HCT116 (cell line): ENCODE results near the gene ZBTB16. TPM values are rescaled to one million over a fixed set of nuclear protein-coding genes. Genes with fewer than 3 reads are reported as not detected.

Experiments
- ATAC-seq: fragments of 200-7000 bp; cut with Tn5 transposase; 2 replicates; pipeline ENCODE4 v1.9.1; 2020; ENCODE audit warnings: mild to moderate bottlenecking, moderate library complexity
- BruUV-seq: library from RNA; stranded (reverse); fragments of 400-500 nt; replicated peaks from 2 replicates; lab custom pipeline; 2021; lab: Mats Ljungman, UMichigan
- CTCF ChIA-PET: fragments of 300-600 bp; sonication (Branson Sonifier 250); formaldehyde crosslinking; loops from one replicate; lab custom pipeline; 2021; ENCODE audit warnings: antibody characterized with exemption; lab: Charles Lee
- POLR2A ChIA-PET: fragments of 300-600, 350-600 bp; sonication (Branson Sonifier 250); formaldehyde crosslinking; loops from one replicate; lab custom pipeline; 2021; ENCODE audit warnings: antibody characterized with exemption; lab: Charles Lee
- RAD21 ChIA-PET, 2 experiments: fragments of 300-600 bp; sonication (Branson Sonifier 250); formaldehyde crosslinking; loops; one replicate each; lab custom pipeline; 2023; ENCODE audit warnings: low total read pairs in 2 of 2; ENCODE audit not compliant: uncharacterized antibody in 2 of 2, unreplicated experiment in 2 of 2, low non-redundant PET in 1 of 2; lab: Charles Lee
- DNase-seq: peaks from one replicate; pipeline ENCODE4 v3.0.0-alpha.2; 2010; ENCODE audit warnings: low read depth, low spot score
- H2AFZ ChIP-seq: fragments of 200-600 bp; shearing (Covaris generic), sonication (generic); 2 replicates; pipeline ENCODE4 v1.6.1; 2017; ENCODE audit warnings: low read depth, mixed run types, mixed read lengths, antibody characterized with exemption, low read length; ENCODE audit not compliant: poor library complexity, severe bottlenecking
- H3K27ac ChIP-seq: 2 replicates; pipeline ENCODE4 v1.5.1; 2012; ENCODE audit warnings: low read depth, low read length
- H3K27me3 ChIP-seq: fragments of 200-600 bp; sonication (generic); 2 replicates; pipeline ENCODE4 v1.6.1; 2016; ENCODE audit warnings: mixed run types, low read length, mixed read lengths; ENCODE audit not compliant: insufficient read depth
- H3K36me3 ChIP-seq, 2 experiments: fragments of 200-500 bp in 1 of 2; fragments of 200-600 bp in 1 of 2; sonication (Bioruptor generic) in 1 of 2; sonication (generic) in 1 of 2; 2 replicates each; pipeline versions ENCODE4 v1.5.1 to v1.6.1; 2014 to 2016; ENCODE audit warnings: low read length in 2 of 2, inconsistent platforms in 1 of 2, mixed read lengths in 1 of 2, mixed run types in 1 of 2; ENCODE audit not compliant: insufficient read depth in 2 of 2, control insufficient read depth in 1 of 2
- H3K4me1 ChIP-seq, 2 experiments: fragments of 200-600 bp in 1 of 2; sonication (generic) in 1 of 2; 2 replicates each; pipeline versions ENCODE4 v1.5.1 to v1.6.1; 2012 to 2017; ENCODE audit warnings: low read length in 2 of 2, inconsistent platforms in 1 of 2, mild to moderate bottlenecking in 1 of 2, mixed read lengths in 1 of 2, mixed run types in 1 of 2, moderate library complexity in 1 of 2; ENCODE audit not compliant: insufficient read depth in 2 of 2, control insufficient read depth in 1 of 2
- H3K4me2 ChIP-seq: fragments of 200-600 bp; sonication (generic); 2 replicates; pipeline ENCODE4 v1.6.1; 2017; ENCODE audit warnings: mixed run types, low read length, mixed read lengths
- H3K4me3 ChIP-seq, 2 experiments: fragments of 200-600 bp in 1 of 2; sonication (generic) in 1 of 2; replicated peaks in 1 of 2; 2 replicates each; pipeline ENCODE4 v1.5.1; 2011 to 2016; ENCODE audit warnings: low read length in 2 of 2, control low read depth in 1 of 2, low read depth in 1 of 2, mild to moderate bottlenecking in 1 of 2, mixed read lengths in 1 of 2, mixed run types in 1 of 2
- H3K79me2 ChIP-seq: fragments of 200-600 bp; sonication (generic); 2 replicates; pipeline ENCODE4 v1.6.1; 2017; ENCODE audit warnings: mild to moderate bottlenecking, mixed run types, low read length, moderate library complexity, mixed read lengths; ENCODE audit not compliant: insufficient read depth
- H3K9ac ChIP-seq: fragments of 200-600 bp; sonication (generic); 2 replicates; pipeline ENCODE4 v1.6.1; 2016; ENCODE audit warnings: low read length, mixed read lengths
- H3K9me2 ChIP-seq: fragments of 200-600 bp; sonication (generic), shearing (Covaris generic); 2 replicates; pipeline ENCODE4 v1.6.1; 2017; ENCODE audit warnings: mixed run types, mild to moderate bottlenecking, moderate library complexity; ENCODE audit not compliant: insufficient read depth
- H3K9me3 ChIP-seq, 2 experiments: fragments of 200-500 bp in 1 of 2; fragments of 200-600 bp in 1 of 2; sonication (Bioruptor generic) in 1 of 2; sonication (generic) in 1 of 2; 2 replicates each; pipeline ENCODE4 v1.6.1; 2014 to 2017; ENCODE audit warnings: low read length in 2 of 2, mixed read lengths in 2 of 2, inconsistent platforms in 1 of 2, low read depth in 1 of 2, mild to moderate bottlenecking in 1 of 2, mixed run types in 1 of 2, moderate library complexity in 1 of 2; ENCODE audit not compliant: control insufficient read depth in 1 of 2, insufficient read depth in 1 of 2
- H4K20me1 ChIP-seq: fragments of 200-600 bp; sonication (generic), shearing (Covaris generic); 2 replicates; pipeline ENCODE4 v1.6.1; 2017; ENCODE audit warnings: mixed run types, mild to moderate bottlenecking, moderate library complexity; ENCODE audit not compliant: insufficient read depth
- CEBPB ChIP-seq: IDR thresholded peaks from 2 replicates; pipeline ENCODE4 v1.6.1; 2012; ENCODE audit warnings: low read depth
- ELF1 ChIP-seq: IDR thresholded peaks from 2 replicates; pipeline ENCODE4 v1.6.1; 2012; ENCODE audit warnings: low read depth, borderline replicate concordance
- EZH2phosphoT487 ChIP-seq: fragments of 200-600 bp; IDR thresholded peaks from 2 replicates; pipeline ENCODE4 v1.6.1; 2018; ENCODE audit warnings: antibody characterized with exemption, borderline replicate concordance
- FOSL1 ChIP-seq: IDR thresholded peaks from 2 replicates; pipeline ENCODE4 v1.6.1; 2012; ENCODE audit warnings: low read depth
- POLR2AphosphoS5 ChIP-seq: IDR thresholded peaks from 2 replicates; pipeline ENCODE4 v1.6.1; 2011; ENCODE audit warnings: mild to moderate bottlenecking, low read depth, low read length, moderate library complexity
- SP1 ChIP-seq: IDR thresholded peaks from 2 replicates; pipeline ENCODE4 v1.6.1; 2012; ENCODE audit warnings: low read depth
- TCF7L2 ChIP-seq: IDR thresholded peaks from 2 replicates; pipeline ENCODE4 v1.7.0; 2011; ENCODE audit warnings: borderline replicate concordance, inconsistent platforms; ENCODE audit not compliant: insufficient read depth, insufficient read length; ENCODE audit errors: extremely low read depth
- YY1 ChIP-seq: IDR thresholded peaks from 2 replicates; pipeline ENCODE4 v1.6.1; 2011; ENCODE audit warnings: low read length, low read depth, moderate library complexity, mild to moderate bottlenecking; ENCODE audit not compliant: insufficient replicate concordance; ENCODE audit errors: extremely low read depth
- ZFX ChIP-seq: fragments of 450-650 bp; IDR thresholded peaks from 2 replicates; pipeline ENCODE4 v1.6.1; 2017
- intact Hi-C: fragments of 100-400 bp; cut with micrococcal nuclease; formaldehyde crosslinking; loops from 2 replicates; pipeline ENCODE4 v1.10.0; 2022
- total RNA-seq: library from RNA; stranded (reverse); gene quantifications from one replicate; pipeline ENCODE4 v1.2.1, GENCODE V29; 2021; ENCODE audit not compliant: unreplicated experiment
- TF ChIP-seq, protein P1 (sequence below): IDR thresholded peaks from 2 replicates; pipeline ENCODE4 v1.6.1; 2012

ZBTB16 gene
- total RNA-seq, 1 experiment from 2014 or later: 0.30 TPM

DNA sequence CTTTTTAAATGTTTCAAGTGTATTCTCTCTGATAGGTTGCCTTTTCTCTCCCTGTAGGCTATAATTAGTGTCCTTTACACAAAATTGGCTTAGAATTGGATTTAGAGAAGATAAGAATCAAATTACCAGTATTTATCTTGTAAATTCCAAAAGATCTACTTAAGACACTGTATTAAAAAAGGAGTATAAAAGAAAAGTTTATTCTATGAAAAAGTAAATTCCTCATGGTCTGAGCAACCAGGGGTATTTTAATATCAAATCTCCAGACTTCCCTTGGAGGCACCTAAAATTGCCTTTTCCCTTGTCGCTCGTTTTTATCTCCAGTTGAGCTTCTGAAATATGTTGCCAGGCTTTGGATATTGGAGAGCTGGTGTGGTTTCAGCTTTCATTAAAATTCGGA, 36.4 kb downstream of the ZBTB16 start:
- ChIA-PET POLR2A (no interaction called here), CTCF (no interaction called here), RAD21 (no interaction called here)
- Histone ChIP-seq H4K20me1 (no peaks in the 10 kb centered on the region), H3K9me2 (no peaks in the 10 kb centered on the region), H3K36me3 (no peaks in the 10 kb centered on the region), H3K27me3 (peaks cover 48% of the 10 kb centered on the region), H3K9ac (no peak overlapping the region), H3K4me2 (no peak overlapping the region), H3K4me1 (no peaks in the 10 kb centered on the region), H3K79me2 (no peaks in the 10 kb centered on the region), H2AFZ (no peak overlapping the region), H3K27ac (no peak overlapping the region), H3K9me3 (no peaks in the 10 kb centered on the region), H3K4me3 (no peak overlapping the region)
- BruUV-seq: no TSS peak
- intact Hi-C loops: no loop called here
- ATAC-seq: no peak
- DNase-seq: no peak
- TF ChIP-seq FOSL1 (no peak), ZFX (no peak), POLR2AphosphoS5 (no peak), YY1 (no peak), ELF1 (no peak), TCF7L2 (no peak), SP1 (no peak)
- TF ChIP-seq, protein P1, sequence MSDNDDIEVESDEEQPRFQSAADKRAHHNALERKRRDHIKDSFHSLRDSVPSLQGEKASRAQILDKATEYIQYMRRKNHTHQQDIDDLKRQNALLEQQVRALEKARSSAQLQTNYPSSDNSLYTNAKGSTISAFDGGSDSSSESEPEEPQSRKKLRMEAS: no peak

DNA sequence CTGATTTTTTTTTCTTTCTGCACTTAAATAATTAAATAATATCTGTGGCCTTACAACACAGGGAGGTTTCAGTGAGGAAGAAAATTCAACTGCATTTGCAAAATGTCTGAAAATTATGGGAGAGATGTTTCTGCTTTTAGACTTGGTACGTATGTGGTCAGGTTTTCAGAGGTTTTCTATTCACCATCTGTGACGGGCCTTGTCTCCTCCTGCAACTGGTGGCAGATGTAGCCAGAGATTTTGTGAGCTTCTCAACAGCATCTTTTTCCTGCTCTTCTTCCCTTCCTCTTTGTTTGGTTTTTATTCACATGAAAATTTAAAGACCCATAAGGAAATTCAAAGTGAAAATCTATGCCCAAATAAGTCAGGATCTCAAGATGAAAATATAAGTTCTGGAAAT, 38.3 kb downstream of the ZBTB16 start:
- no peak overlapping the region for H3K27ac ChIP-seq
- ChIA-PET POLR2A (no interaction called here), CTCF (no interaction called here)
- no peaks in the 10 kb centered on the region for H4K20me1 ChIP-seq
- H3K9me2 ChIP-seq: no peaks in the 10 kb centered on the region
- no peak overlapping the region for H3K4me3 ChIP-seq
- no peak overlapping the region for H2AFZ ChIP-seq
- no peaks in the 10 kb centered on the region for H3K79me2 ChIP-seq
- BruUV-seq: no TSS peak
- peaks cover 51% of the 10 kb centered on the region for H3K27me3 ChIP-seq
- TF ChIP-seq EZH2phosphoT487 (no peak), CEBPB (no peak)
- TF ChIP-seq, all 23 proteins: peak for 0
- intact Hi-C loops: no loop called here
- H3K9me3 ChIP-seq: no peaks in the 10 kb centered on the region
- no peaks in the 10 kb centered on the region for H3K4me1 ChIP-seq
- H3K36me3 ChIP-seq: no peaks in the 10 kb centered on the region
- DNase-seq (no peak), ATAC-seq (no peak)
- no peak overlapping the region for H3K4me2 ChIP-seq
- no peak overlapping the region for H3K9ac ChIP-seq
- RAD21 ChIA-PET: no interaction called here
